ENCODE results near the gene RSPH6A. TPM values are rescaled to one million over a fixed set of nuclear protein-coding genes. Genes with fewer than 3 reads are reported as not detected.

Gene RSPH6A
- polyA plus RNA-seq, 3 donors: not detected

DNA sequence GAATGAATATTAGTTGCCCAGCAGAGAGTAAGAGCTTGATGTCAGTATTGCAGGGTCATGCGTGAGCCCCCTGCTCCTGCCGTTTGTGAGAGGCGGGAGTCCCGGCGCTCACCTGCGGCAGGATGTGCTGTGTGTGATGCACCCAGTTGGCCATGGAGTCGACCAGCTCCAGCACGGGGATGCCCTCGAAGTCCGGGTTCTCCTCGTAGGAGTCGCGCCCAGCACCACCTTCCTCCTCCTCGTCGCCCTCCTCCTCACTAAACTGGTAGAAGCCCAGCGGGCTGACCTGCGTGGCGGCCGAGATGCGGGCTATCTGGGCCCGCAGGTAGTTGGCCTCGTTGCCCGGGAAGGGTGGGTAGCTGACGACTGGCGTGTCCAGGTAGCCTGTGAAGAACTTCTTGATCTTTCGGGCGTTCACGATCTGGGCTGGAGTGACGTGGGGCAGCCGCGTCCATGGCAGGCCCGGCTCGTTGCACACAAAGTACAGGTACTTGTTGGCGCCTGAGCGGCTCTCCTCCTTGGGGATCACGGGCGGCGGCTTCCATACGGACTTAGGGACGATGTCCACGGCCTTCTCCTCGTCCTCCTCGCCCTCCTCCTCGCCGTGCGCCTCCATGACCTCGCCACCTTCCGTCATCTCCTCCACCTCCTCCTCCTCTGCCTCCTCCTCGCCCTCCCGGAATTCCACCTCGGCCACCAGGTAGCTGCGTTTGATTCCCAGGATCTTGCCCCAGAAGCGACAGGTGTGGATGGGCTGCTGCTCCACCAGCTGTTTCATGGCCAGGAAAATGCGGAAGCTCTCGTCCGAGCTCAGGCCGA lies 10.8 kb downstream of the RSPH6A start:
- Mint-ChIP-seq H3K27ac (no peak overlapping the region), H3K4me1 (peaks cover 10% of the 10 kb centered on the region), H3K36me3 (no peaks in the 10 kb centered on the region), H3K9me3 (peaks cover 4 to 25% (median 9%) of the 10 kb centered on the region in 7 donors), H3K4me3 (peak overlapping the region in 1 of 2 donors; percentile 81), H3K27me3 (ENCODE audit: low read depth in 3 of 3) (peaks cover 80 to 90% (median 87%) of the 10 kb centered on the region in 3 donors)
- Histone ChIP-seq H4K20me1 (ENCODE audit: insufficient read depth, low read length) (peaks cover 4% of the 10 kb centered on the region), H3K79me2 (ENCODE audit: insufficient read depth, low read length) (no peaks in the 10 kb centered on the region), H3K27ac (ENCODE audit: low read depth in 1 of 2, low read length in 2 of 2) (no peak overlapping the region), H3K9ac (ENCODE audit: insufficient read depth, low read length, poor library complexity, severe bottlenecking) (no peak overlapping the region), H3K4me1 (ENCODE audit: control insufficient read depth in 1 of 2, insufficient read depth in 2 of 2, low read length in 2 of 2) (peaks cover 8 to 13% of the 10 kb centered on the region in 2 donors), H3K4me3 (replicated peaks in 1 of 3; ENCODE audit: low read depth in 2 of 3, low read length in 3 of 3) (no peak overlapping the region), H2AFZ (ENCODE audit: insufficient read depth, low read depth, low read length, poor library complexity, severe bottlenecking) (no peak overlapping the region), H3K36me3 (replicated peaks in 1 of 2; ENCODE audit: control insufficient read depth in 1 of 2, insufficient read depth in 2 of 2, low read length in 2 of 2) (no peaks in the 10 kb centered on the region), H3K27me3 (ENCODE audit: control insufficient read depth in 2 of 2, insufficient read depth in 2 of 2, low read length in 2 of 2) (peaks cover 17 to 76% of the 10 kb centered on the region in 2 donors), H3K9me3 (replicated peaks in 1 of 2; ENCODE audit: control insufficient read depth in 1 of 2, insufficient read depth in 1 of 2, low read length in 2 of 2) (peaks cover 7% of the 10 kb centered on the region in 2 donors), H3K4me2 (replicated peaks; ENCODE audit: extremely low read depth, low read length, poor library complexity, severe bottlenecking) (no peak overlapping the region)
- 96% methylated on average over 51 of the region's 57 CpGs for WGBS (ENCODE audit: insufficient coverage)
- TF ChIP-seq CTCF (IDR thresholded peaks at IDR 0.05): no peak
- intact Hi-C loops (cut with micrococcal nuclease): no loop called here
- no peak for DNase-seq

DNA sequence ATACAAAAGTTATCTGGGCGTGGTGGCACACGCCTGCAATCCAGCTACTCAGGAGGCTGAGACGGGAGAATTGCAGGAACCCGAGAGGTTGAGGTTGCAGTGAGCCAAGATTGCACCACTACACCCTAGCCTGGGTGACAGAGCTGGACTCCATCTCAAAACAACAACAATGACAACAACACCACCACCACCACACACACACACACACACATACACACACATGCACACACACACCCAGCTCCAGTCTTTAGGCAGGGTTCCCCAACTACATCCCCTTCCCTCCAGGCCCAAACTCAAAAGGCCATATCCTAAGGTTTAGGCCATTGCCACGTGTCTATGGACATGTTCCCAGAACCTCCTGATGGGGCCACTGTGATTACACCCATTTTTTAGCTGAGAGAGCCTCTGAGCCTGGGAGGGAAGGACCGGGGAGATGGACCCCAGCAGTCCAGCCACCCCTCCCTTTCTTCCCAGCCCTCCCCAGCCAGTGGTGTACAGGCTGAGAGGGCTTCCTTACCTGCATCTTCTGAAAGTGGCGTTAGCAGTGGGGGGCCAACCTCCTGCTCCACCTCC lies 13.4 kb downstream of the RSPH6A start:
- Histone ChIP-seq H2AFZ (ENCODE audit: insufficient read depth, low read depth, low read length, poor library complexity, severe bottlenecking) (no peak overlapping the region), H3K9me3 (replicated peaks in 1 of 2; ENCODE audit: control insufficient read depth in 1 of 2, insufficient read depth in 1 of 2, low read length in 2 of 2) (peaks cover 7% of the 10 kb centered on the region in 2 donors), H3K27ac (ENCODE audit: low read depth in 1 of 2, low read length in 2 of 2) (no peak overlapping the region), H3K36me3 (replicated peaks in 1 of 2; ENCODE audit: control insufficient read depth in 1 of 2, insufficient read depth in 2 of 2, low read length in 2 of 2) (no peaks in the 10 kb centered on the region), H3K4me1 (ENCODE audit: control insufficient read depth in 1 of 2, insufficient read depth in 2 of 2, low read length in 2 of 2) (peaks cover 5 to 8% of the 10 kb centered on the region in 2 donors), H3K4me3 (replicated peaks in 1 of 3; ENCODE audit: low read depth in 2 of 3, low read length in 3 of 3) (no peak overlapping the region), H3K9ac (ENCODE audit: insufficient read depth, low read length, poor library complexity, severe bottlenecking) (no peak overlapping the region), H4K20me1 (ENCODE audit: insufficient read depth, low read length) (peaks cover 4% of the 10 kb centered on the region), H3K27me3 (ENCODE audit: control insufficient read depth in 2 of 2, insufficient read depth in 2 of 2, low read length in 2 of 2) (peaks cover 30 to 91% of the 10 kb centered on the region in 2 donors), H3K4me2 (replicated peaks; ENCODE audit: extremely low read depth, low read length, poor library complexity, severe bottlenecking) (no peak overlapping the region), H3K79me2 (ENCODE audit: insufficient read depth, low read length) (no peaks in the 10 kb centered on the region)
- 58% methylated on average over 3 of the region's 7 CpGs for WGBS (ENCODE audit: insufficient coverage)
- H3K27ac Mint-ChIP-seq: no peak overlapping the region
- no peak for TF ChIP-seq CTCF (IDR thresholded peaks at IDR 0.05)
- peaks cover 4 to 34% (median 14%) of the 10 kb centered on the region in 7 donors for H3K9me3 Mint-ChIP-seq
- H3K4me3 Mint-ChIP-seq: peak overlapping the region in 1 of 2 donors; percentile 81
- peaks cover 90 to 97% (median 96%) of the 10 kb centered on the region in 3 donors for H3K27me3 Mint-ChIP-seq (ENCODE audit: low read depth in 3 of 3)
- no peaks in the 10 kb centered on the region for H3K36me3 Mint-ChIP-seq
- intact Hi-C loops (cut with micrococcal nuclease): no loop called here
- no peak for DNase-seq
- peaks cover 13% of the 10 kb centered on the region for H3K4me1 Mint-ChIP-seq
